Ovary (tissue), 3 donors: Measurements from ENCODE around the gene SRCAP.

Experiments
- CTCF ChIP-seq, 3 donors: fragments of 450-650 bp in 2 of 3; fragments of 200-600 bp in 1 of 3; IDR thresholded peaks; one replicate each; pipeline versions ENCODE4 v1.5.1 to v1.8.0; 2016 to 2022; ENCODE audit warnings: antibody characterized with exemption in 3 of 3, mild to moderate bottlenecking in 1 of 3
- EP300 ChIP-seq: sonication (generic); formaldehyde crosslinking; IDR thresholded peaks from one replicate; pipeline ENCODE4 v1.6.1; 2017; ENCODE audit warnings: antibody characterized with exemption
- POLR2A ChIP-seq: fragments of 450-650 bp; IDR thresholded peaks from one replicate; pipeline ENCODE4 v1.6.1; 2017; ENCODE audit warnings: antibody characterized with exemption, mild to moderate bottlenecking, moderate library complexity
- donor health status: DM: no; HTN: no; CAD: no.

- TF ChIP-seq POLR2A (no peak), CTCF (IDR thresholded peaks at IDR 0.05) (no peak), EP300 (no peak)
These were observed 21.7 kb downstream of the SRCAP start for GRCh38 chr16:30720694-30721093.
